HG03432 (cell line): ENCODE data around the gene ANO9.
A peak's percentile ranks its signal among the peaks of the same experiment; 100 is the strongest.

Experiments used
- ATAC-seq: cut with Tn5 transposase; IDR thresholded peaks from one replicate; pipeline ENCODE4 v1.9.1; 2021; ENCODE audit warnings: mild to moderate bottlenecking, moderate library complexity; ENCODE audit not compliant: unreplicated experiment

The ANO9 gene

DNA sequence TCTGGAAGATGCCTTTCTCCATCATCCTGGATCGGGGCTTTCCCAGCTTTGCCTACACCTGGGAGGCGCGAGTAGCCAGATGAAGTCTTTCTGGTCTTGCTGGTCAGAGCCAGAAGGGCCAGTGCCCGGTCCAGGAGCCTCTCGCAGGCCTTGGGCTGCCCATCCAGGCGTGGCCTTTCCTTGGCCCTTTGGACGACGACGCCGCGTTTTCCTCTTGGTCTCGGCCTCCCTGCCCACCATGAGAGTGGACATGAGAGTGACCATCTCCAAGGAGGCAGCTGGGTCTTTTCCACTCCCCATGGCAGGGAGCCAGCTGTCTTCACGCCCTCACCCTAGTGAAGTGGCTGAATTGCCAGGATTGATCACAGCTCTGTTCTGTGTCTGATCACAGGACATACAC lies 11.8 kb upstream of the ANO9 start:
- ATAC-seq, result no peak

DNA sequence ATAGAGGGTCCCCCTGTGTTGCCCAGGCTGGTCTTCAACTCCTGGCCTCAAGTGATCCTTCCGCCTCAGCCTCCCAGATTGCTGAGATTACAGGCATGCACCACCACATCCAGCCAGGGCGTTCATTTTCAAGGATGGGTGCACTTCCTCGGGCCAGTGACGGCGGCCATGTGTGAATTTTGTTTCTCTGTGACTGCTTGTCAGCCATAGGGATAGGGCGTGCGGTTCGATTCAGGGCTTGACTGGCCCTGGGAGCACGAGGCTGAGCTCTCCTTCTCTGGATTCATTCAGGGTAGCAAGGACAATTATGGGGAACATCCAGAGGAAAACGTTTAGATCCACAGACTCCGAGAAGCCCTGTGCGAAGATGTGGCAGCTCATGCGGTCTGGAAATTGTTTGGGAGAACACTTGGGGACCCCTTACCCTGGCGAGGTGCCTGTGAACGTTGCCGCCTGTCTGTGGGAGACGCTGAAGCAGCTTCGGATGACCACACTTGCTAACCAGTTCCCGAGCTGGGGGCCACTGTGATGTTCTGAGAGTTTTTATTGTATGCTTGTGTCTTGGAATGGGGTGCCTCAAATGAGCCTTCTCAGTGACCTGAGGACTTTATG lies 11.2 kb upstream of the ANO9 start:
- ATAC-seq, result no peak

DNA sequence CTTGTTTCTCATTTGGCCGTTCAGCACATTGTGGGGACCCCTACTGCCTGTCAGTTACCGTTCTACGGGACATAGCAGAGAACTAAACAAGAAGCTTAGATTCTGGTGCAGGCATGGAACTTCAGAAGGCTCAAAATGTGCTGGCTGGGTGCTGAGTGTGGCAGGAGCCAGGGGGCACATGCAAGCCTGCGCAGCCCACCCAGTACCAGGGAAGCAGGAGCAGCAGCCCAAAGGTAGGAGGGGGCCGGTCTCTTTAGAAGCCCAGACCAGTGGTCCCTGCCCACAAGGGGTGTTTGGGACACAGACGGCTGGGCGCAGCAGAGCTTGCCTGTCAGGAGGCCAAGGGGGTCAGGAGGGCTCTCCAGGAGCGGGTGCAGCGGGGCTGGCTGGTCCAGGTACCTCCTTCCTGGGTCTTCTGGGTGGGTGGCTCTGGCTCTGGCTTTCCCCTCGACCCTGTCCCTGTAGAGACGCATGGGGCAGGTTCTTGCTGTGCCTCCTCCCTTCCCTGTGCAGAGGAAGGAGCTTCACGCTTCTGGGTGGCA lies 10.5 kb upstream of the ANO9 start:
- ATAC-seq, result no peak

GRCh38 chr11:451738-452137 lies 9.9 kb upstream of the ANO9 start:
- ATAC-seq, result no peak

GRCh38 chr11:450809-451451 lies 9.1 kb upstream of the ANO9 start:
- ATAC-seq, result peak; percentile 18

GRCh38 chr11:449889-450808 lies 8.3 kb upstream of the ANO9 start, which contains the start of gene PTDSS2:
TSS of gene PTDSS2 (plus strand) at chr11:450279. CDS start at chr11:450456, 177 bp downstream.
- ATAC-seq, result peak; percentile 72

- peak; percentile 54 for ATAC-seq
Measured at GRCh38 chr11:447923-448731, 6.3 kb upstream of the ANO9 start.

GRCh38 chr11:446891-447290 lies 5.1 kb upstream of the ANO9 start:
- ATAC-seq, result no peak

DNA sequence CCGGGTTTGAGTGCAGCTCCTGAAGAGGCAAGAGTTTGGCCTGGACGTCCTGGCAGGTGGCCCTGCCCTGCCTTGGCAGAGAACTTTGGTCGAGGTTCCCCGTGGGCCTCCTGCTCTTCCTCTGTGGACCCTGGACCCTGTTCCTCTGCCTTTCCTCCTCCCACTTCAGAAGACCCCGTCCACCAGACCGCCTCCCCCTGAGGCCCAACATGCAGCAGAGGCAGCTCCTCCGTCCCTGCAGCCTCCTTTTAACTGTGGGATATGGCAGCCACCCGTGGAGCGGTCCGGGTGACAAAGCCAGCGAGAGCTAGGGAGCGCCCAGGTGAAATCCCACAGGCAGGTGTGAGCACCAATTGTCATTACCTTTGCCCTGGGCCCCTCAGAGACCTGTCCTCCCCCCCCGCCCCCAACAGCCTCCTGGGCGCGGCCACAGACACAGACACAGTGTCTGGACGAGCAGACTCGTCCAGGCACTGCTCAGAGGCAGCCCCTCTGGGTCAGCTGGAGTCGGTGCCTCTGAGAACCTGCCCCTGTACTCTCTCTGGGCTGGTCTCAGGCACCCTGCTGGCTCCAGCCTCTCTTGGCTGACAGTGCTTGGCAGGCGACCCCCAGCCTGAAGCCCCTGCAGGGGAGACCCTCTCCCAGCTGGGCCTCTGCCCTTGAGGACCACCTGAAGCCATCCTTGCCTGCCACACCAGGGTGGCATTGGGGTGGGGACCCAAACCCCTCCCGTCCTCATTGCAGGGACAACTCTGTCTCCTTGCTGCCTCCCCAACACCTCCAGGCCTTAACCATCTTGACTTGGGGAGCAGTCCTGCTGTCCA lies 4.2 kb upstream of the ANO9 start:
- no peak for ATAC-seq

DNA sequence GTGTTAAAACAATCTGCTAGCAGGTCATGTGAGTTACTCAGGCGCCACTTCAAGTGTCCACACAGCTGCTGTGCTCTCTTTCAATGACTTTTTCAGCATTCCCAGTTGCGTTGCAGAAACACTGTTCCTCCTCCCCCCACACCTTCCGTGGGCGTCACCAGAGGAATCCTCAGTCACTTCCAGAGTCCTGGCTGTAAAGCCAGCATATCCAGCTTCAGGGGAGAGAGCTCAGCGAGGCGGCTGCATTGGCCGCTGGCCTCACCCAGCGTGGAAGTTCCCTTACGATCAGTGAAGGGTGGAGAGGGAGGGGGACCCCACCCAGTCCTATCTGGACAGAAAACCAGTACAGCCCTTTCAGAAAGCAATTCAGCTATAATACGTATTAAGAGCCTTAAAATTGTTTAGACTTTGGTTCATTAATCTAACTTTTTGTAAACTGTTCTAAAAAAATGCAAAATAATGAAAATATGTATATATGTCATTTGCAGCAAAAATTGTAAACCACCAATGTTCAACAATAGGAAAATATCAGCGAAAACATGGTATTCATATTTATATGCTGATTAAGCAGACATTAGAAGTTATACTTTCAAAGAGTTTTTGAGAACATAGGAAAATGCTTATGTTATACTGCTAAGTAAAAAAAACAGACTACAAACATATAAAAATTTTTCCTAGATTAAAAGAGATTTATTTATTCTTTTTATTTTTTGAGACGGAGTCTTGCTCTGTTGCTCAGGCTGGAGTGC lies 2.8 kb upstream of the ANO9 start:
- no peak for ATAC-seq

- ATAC-seq, result no peak
Measured at GRCh38 chr11:443542-444199, 1.9 kb upstream of the ANO9 start.

GRCh38 chr11:442611-443081 lies 835 bp upstream of the ANO9 start:
- ATAC-seq, result no peak

DNA sequence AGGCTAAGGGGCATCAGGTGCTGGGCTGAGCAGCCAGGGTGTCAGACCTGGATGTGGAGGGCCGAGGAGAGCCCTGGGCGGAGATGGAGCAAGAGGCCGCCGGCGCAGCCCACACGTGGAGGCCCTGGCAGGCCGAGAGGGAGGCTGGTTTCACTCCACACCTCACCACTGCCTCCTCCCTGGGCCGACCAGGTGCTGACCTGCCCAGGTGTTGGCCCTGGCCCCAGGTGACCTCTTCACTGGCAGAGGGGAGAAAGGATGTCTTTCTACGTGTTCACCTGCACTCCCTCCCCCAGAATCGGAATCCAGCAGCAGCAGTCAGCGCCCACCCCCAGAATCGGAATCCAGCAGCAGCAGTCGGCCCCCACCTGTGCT lies 781 bp downstream of the ANO9 start:
- no peak for ATAC-seq

DNA sequence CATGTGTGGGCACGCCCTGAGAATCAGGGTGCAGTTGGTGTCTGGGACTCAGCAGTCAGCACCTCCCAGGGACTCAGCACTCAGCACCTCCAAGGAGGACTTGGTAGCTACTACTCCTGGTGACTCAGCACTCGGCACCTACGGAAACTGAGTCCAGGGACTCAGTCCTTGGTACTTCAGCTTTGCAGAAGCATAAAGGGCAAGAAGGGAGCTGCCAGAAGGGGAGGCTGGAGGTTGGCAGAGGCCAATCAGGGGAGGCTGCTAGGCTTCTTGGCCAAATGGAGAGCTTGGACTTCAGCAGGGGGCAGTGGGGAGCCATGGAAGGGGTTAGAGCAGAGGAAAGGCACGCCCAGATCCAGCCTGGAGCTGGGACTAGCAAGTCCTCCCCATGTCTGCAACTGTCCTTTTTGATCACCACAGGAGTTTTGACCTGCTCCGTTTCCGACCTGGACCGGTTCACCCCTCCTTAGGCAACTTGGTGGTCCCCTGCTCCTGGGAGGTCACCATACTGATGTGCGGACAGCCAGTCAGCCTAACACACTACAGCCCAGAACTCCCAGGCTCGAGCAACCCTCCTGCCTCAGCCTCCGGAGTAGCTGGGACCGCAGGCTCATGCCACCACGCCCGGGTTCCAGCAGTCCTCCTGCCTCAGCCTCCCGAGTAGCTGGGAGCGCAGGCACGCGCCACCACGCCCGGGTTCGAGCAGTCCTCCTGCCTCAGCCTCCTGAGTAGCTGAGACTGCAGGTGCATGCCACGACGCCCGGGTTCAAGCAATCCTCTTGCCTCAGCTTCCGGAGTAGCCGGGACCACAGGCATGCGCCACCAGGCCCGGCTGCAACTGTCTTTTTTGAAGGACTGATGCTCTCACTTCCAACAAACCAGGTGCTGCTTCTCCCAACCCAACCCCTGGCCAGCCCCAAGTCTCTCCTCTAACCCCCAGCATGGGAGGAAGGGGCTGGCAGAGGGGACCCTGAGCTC lies 1.5 kb downstream of the ANO9 start:
- no peak for ATAC-seq

GRCh38 chr11:439315-440064 lies 2.3 kb downstream of the ANO9 start:
- no peak for ATAC-seq

DNA sequence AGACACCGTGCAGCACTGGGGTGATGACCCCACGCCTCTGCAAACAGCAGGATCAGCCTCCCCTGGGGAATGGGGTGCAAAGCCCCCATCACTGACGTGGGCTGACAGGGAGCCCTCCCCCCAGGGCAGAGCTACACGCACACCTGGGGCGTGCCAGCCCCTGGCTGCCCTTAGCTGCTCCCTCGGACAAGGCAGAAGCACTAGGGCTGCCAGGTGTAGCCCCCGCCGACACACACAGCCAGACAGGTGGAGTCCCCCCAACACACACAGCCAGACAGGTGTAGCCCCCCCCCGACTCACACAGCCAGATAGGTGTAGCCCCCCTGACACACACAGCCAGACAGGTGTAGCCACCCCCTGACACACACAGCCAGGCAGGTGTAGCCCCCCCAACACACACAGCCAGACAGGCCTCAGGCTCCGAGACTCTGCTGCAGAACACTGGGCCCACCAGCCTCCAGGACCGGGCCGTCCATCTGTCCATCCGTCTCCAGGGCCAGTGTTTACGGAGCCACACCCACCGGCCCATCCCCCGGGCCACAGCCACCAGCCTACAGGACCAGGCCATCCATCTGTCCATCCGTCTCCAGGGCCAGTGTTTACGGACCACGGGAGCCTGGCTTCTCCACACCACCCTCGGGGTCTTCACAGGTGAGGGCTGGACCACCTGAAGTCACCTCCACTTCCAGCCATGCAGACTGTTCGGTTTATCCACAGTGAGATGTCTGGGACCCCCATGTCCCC lies 3.5 kb downstream of the ANO9 start:
- no peak for ATAC-seq
